Cardiac muscle cell (in vitro differentiated cells and primary cell): Measurements from ENCODE around the gene CD74. TPM values are rescaled to one million over a fixed set of nuclear protein-coding genes. Genes with fewer than 3 reads are reported as not detected.

Experiments
- DNase-seq, 2 donors: peaks; one replicate each; pipeline versions ENCODE4 v3.0.0 to v3.0.0-alpha.2; 2010 to 2017; ENCODE audit warnings: low read depth in 1 of 2, low spot score in 1 of 2
- H3K27ac ChIP-seq: fragments of 200-600 bp; sonication (generic); 2 replicates; pipeline ENCODE4 v1.5.1; 2016
- H3K27me3 ChIP-seq: fragments of 200-600 bp; sonication (generic); 2 replicates; pipeline ENCODE4 v1.6.0; 2016; ENCODE audit warnings: control low read depth
- H3K36me3 ChIP-seq: fragments of 200-600 bp; sonication (generic); 2 replicates; pipeline ENCODE4 v1.5.1; 2016; ENCODE audit warnings: control low read depth
- H3K4me1 ChIP-seq: fragments of 200-600 bp; sonication (generic); 2 replicates; pipeline ENCODE4 v1.8.1; 2017; ENCODE audit warnings: low read depth, mild to moderate bottlenecking, mixed run types
- H3K4me3 ChIP-seq: fragments of 200-600 bp; sonication (generic); 2 replicates; pipeline ENCODE4 v1.5.1; 2016; ENCODE audit warnings: mild to moderate bottlenecking
- H3K9me3 ChIP-seq: fragments of 200-600 bp; sonication (generic); 2 replicates; pipeline ENCODE4 v1.5.1; 2017; ENCODE audit warnings: low read depth, mild to moderate bottlenecking, control low read depth
- CTCF ChIP-seq: IDR thresholded peaks from 2 replicates; pipeline ENCODE4 v1.5.1; 2012; ENCODE audit warnings: low read depth, mild to moderate bottlenecking, low read length
- polyA plus RNA-seq: library from polyadenylated mRNA; unstranded; fragments of >200 nt; fragmentation: Nextera tagmentation; extraction: Ambion mirVana; gene quantifications from 2 replicates; pipeline ENCODE4 v1.2.1, GENCODE V29; 2016
- total RNA-seq: library from RNA; depleted of rRNA; stranded (reverse); fragments of >200 nt; gene quantifications from 2 replicates; pipeline ENCODE4 v1.2.3, GENCODE V29; 2016

The CD74 gene
- total and polyA plus RNA-seq, 2 experiments from 2014 or later, result 11.7 to 16.3 TPM

GRCh38 chr5:150376799-150377771, 35.6 kb downstream of the CD74 start:
- peaks cover 40% of the 10 kb centered on the region for H3K36me3 ChIP-seq
- peak; percentile 18 to 20 for DNase-seq
- peak overlapping the region; percentile 98 for H3K27ac ChIP-seq

GRCh38 chr5:150374651-150375050, 38.1 kb downstream of the CD74 start:
- no peaks in the 10 kb centered on the region for H3K9me3 ChIP-seq
- DNase-seq, result no peak
- no peak for TF ChIP-seq CTCF
- H3K36me3 ChIP-seq, result peaks cover 37% of the 10 kb centered on the region
- no peak overlapping the region for H3K4me3 ChIP-seq
- H3K27ac ChIP-seq, result no peak overlapping the region
- peaks cover 14% of the 10 kb centered on the region for H3K4me1 ChIP-seq
- no peaks in the 10 kb centered on the region for H3K27me3 ChIP-seq

More at GRCh38 chr5:150376799-150377771, 35.6 kb downstream of the CD74 start:
- no peak for TF ChIP-seq CTCF
- H3K27me3 ChIP-seq, result no peaks in the 10 kb centered on the region
- no peaks in the 10 kb centered on the region for H3K9me3 ChIP-seq
- H3K4me1 ChIP-seq, result peaks cover 20% of the 10 kb centered on the region
- no peak overlapping the region for H3K4me3 ChIP-seq

DNA sequence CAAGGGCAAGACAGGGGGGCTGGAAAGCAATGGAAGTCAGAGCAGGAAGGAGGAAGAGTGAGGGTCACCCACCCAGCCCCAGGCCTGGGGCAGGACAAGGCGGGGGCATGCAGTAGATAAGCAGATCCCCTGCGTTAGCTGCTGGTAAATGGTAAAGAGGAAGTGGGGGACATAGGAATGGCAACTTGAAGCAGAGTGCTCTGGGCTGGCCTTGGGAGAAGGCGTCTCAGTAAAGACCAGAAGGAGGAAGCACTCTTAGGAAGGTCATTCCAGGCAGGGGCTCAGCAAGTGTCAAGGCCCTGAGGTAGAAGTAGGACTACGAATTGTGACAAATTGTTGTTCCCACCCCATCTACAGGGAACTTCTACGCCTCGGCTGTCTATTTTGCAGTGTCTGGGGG, 40.1 kb downstream of the CD74 start:
- TF ChIP-seq CTCF, result no peak
- no peak for DNase-seq
- Histone ChIP-seq H3K4me1 (peaks cover 3% of the 10 kb centered on the region), H3K27me3 (no peaks in the 10 kb centered on the region), H3K27ac (no peak overlapping the region), H3K36me3 (peaks cover 47% of the 10 kb centered on the region), H3K4me3 (no peak overlapping the region), H3K9me3 (no peaks in the 10 kb centered on the region)

DNA sequence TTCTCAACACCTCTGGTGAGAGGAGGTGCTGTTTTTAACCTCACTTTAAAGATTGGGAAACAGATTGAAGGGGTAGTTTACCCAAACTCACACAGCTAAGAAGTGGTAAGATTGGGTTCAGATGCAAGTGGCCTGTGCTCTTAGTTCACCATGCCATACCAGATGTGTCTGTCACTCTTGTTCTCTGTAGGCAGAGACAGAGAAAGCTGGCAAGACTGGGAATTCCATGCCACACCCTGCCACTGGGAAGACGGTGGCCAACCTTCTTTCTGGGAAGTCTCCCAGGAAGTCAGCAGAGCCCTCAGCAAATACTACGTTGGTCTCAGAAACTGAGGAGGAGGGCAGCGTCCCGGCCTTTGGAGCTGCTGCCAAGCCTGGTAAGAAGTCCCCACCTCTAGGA, 44.2 kb downstream of the CD74 start:
- TF ChIP-seq CTCF, result no peak
- DNase-seq, result no peak
- no peaks in the 10 kb centered on the region for H3K27me3 ChIP-seq
- H3K9me3 ChIP-seq, result no peaks in the 10 kb centered on the region
- peaks cover 54% of the 10 kb centered on the region for H3K36me3 ChIP-seq
- no peaks in the 10 kb centered on the region for H3K4me1 ChIP-seq
- no peak overlapping the region for H3K4me3 ChIP-seq
- no peak overlapping the region for H3K27ac ChIP-seq

DNA sequence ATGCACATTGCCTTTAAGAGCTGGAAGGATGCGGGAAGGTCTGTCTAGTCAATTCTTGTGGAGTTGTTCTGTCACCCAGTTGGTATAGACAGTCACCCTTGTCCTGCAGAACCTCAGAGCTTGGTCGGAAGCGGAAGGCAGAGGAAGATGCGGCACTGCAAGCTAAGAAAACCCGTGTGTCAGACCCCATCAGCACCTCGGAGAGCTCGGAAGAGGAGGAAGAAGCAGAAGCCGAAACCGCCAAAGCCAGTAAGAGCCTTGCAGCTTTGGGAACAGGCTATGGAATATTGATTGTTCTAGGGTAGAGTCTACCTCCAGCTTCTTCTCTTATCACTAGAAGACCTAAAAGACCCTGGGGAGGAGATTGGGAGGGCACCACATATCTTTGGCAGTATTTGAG, 48.7 kb downstream of the CD74 start:
- no peak for DNase-seq
- H3K9me3 ChIP-seq, result no peaks in the 10 kb centered on the region
- H3K4me1 ChIP-seq, result no peaks in the 10 kb centered on the region
- H3K4me3 ChIP-seq, result no peak overlapping the region
- TF ChIP-seq CTCF, result no peak
- no peak overlapping the region for H3K27ac ChIP-seq
- H3K36me3 ChIP-seq, result peaks cover 27% of the 10 kb centered on the region
- no peaks in the 10 kb centered on the region for H3K27me3 ChIP-seq
